GM23338 (cell line): Measurements from ENCODE around the gene KCNJ13. TPM values are rescaled to one million over a fixed set of nuclear protein-coding genes. Genes with fewer than 3 reads are reported as not detected.

ENCODE experiments used
- ATAC-seq: fragments of 200-7000 bp; cut with Tn5 transposase; 3 replicates; pipeline ENCODE4 v1.9.1; 2020
- DNase-seq: peaks from one replicate; pipeline ENCODE4 v3.0.0-alpha.2; 2015; ENCODE audit warnings: low spot score
- H2AFZ ChIP-seq: fragments of 200-600 bp; sonication (generic); 2 replicates; pipeline ENCODE4 v1.8.0; 2016; ENCODE audit warnings: antibody characterized with exemption, mild to moderate bottlenecking, moderate library complexity
- H3F3A ChIP-seq: fragments of 200-600 bp; sonication (generic); replicated peaks from 2 replicates; pipeline ENCODE4 v1.8.0; 2017; ENCODE audit warnings: antibody characterized with exemption, mixed run types, low read depth
- H3K27ac ChIP-seq: fragments of 200-600 bp; sonication (generic); 2 replicates; pipeline ENCODE4 v1.6.1; 2016; ENCODE audit warnings: low read depth
- H3K27me3 ChIP-seq: fragments of 200-600 bp; sonication (generic); 2 replicates; pipeline ENCODE4 v1.8.0; 2016; ENCODE audit warnings: mild to moderate bottlenecking, mixed run types, moderate library complexity; ENCODE audit not compliant: insufficient read depth
- H3K36me3 ChIP-seq: fragments of 200-600 bp; sonication (generic); 2 replicates; pipeline ENCODE4 v1.8.0; 2016; ENCODE audit warnings: mild to moderate bottlenecking; ENCODE audit not compliant: insufficient read depth
- H3K4me1 ChIP-seq: fragments of 200-600 bp; sonication (generic); 2 replicates; pipeline ENCODE4 v1.8.0; 2016; ENCODE audit warnings: mild to moderate bottlenecking, moderate library complexity; ENCODE audit not compliant: insufficient read depth
- H3K4me2 ChIP-seq: fragments of 200-600 bp; sonication (generic); 2 replicates; pipeline ENCODE4 v1.7.1; 2017; ENCODE audit warnings: mixed run types
- H3K4me3 ChIP-seq: fragments of 200-600 bp; sonication (generic); 2 replicates; pipeline ENCODE4 v1.6.1; 2016; ENCODE audit warnings: mixed run types
- H3K79me2 ChIP-seq: fragments of 200-600 bp; sonication (generic); replicated peaks from 2 replicates; pipeline ENCODE4 v1.8.0; 2017; ENCODE audit warnings: mild to moderate bottlenecking; ENCODE audit not compliant: insufficient read depth
- H3K9me2 ChIP-seq: fragments of 200-600 bp; sonication (generic); 2 replicates; pipeline ENCODE4 v1.8.0; 2017; ENCODE audit not compliant: insufficient read depth
- H4K20me1 ChIP-seq: fragments of 200-600 bp; sonication (generic); replicated peaks from 2 replicates; pipeline ENCODE4 v1.8.0; 2017; ENCODE audit warnings: mild to moderate bottlenecking; ENCODE audit not compliant: insufficient read depth
- H3K27ac Mint-ChIP-seq: 2 replicates; pipeline ENCODE4 v1.8.0; 2020; ENCODE audit warnings: inconsistent platforms, mild to moderate bottlenecking, moderate library complexity, mixed read lengths
- H3K27me3 Mint-ChIP-seq: 3 replicates; pipeline ENCODE4 v1.8.0; 2022; ENCODE audit warnings: low read depth, mild to moderate bottlenecking, moderate library complexity, mixed read lengths, inconsistent platforms; ENCODE audit not compliant: insufficient read depth, poor library complexity
- H3K36me3 Mint-ChIP-seq: 3 replicates; pipeline ENCODE4 v1.8.0; 2021; ENCODE audit warnings: low read depth, mild to moderate bottlenecking, inconsistent platforms, moderate library complexity, mixed read lengths
- H3K4me1 Mint-ChIP-seq: 3 replicates; pipeline ENCODE4 v1.8.0; 2020; ENCODE audit warnings: mild to moderate bottlenecking, inconsistent platforms, mixed read lengths
- H3K4me3 Mint-ChIP-seq: 3 replicates; pipeline ENCODE4 v1.8.0; 2021; ENCODE audit warnings: moderate library complexity, mild to moderate bottlenecking, inconsistent platforms, mixed read lengths
- H3K9me3 Mint-ChIP-seq: 3 replicates; pipeline ENCODE4 v1.8.0; 2020; ENCODE audit warnings: moderate library complexity, mild to moderate bottlenecking, inconsistent platforms, mixed read lengths
- CREB1 ChIP-seq: fragments of 250-450 bp; sonication (Bioruptor Pico); IDR thresholded peaks from 2 replicates; pipeline ENCODE4 v1.5.0; 2020; ENCODE audit warnings: low read depth, mild to moderate bottlenecking, moderate library complexity
- CTCF ChIP-seq, 2 experiments: fragments of 200-600 bp in 1 of 2; sonication (generic) in 1 of 2; conservative IDR thresholded peaks; 2 replicates each; pipeline versions ENCODE4 v1.5.1 to v1.6.1; 2016 to 2017; ENCODE audit warnings: antibody characterized with exemption in 2 of 2, low read depth in 2 of 2, mild to moderate bottlenecking in 2 of 2, moderate library complexity in 1 of 2
- ETS1 ChIP-seq: IDR thresholded peaks from 2 replicates; pipeline ENCODE4 v1.6.1; 2016; ENCODE audit warnings: antibody characterized with exemption
- EZH2 ChIP-seq: fragments of 200-600 bp; sonication (generic); IDR thresholded peaks from one replicate; pipeline ENCODE4 v1.8.0; 2017; ENCODE audit warnings: antibody characterized with exemption, mild to moderate bottlenecking, low read depth; ENCODE audit not compliant: unreplicated experiment
- EZH2phosphoT487 ChIP-seq: fragments of 200-600 bp; sonication (generic); IDR thresholded peaks from one replicate; pipeline ENCODE4 v1.8.1; 2018; ENCODE audit warnings: antibody characterized with exemption; ENCODE audit not compliant: unreplicated experiment
- JUNB ChIP-seq: IDR thresholded peaks from one replicate; pipeline ENCODE4 v1.6.1; 2016; ENCODE audit warnings: antibody characterized with exemption; ENCODE audit not compliant: unreplicated experiment
- NANOG ChIP-seq: IDR thresholded peaks from 2 replicates; pipeline ENCODE4 v1.6.1; 2016; ENCODE audit warnings: antibody characterized with exemption, borderline replicate concordance
- POLR2AphosphoS5 ChIP-seq: IDR thresholded peaks from 2 replicates; pipeline ENCODE4 v1.6.1; 2016; ENCODE audit warnings: antibody characterized with exemption, low read depth
- REST ChIP-seq: IDR thresholded peaks from one replicate; pipeline ENCODE4 v1.6.1; 2018; ENCODE audit warnings: antibody characterized with exemption; ENCODE audit not compliant: unreplicated experiment
- STAT1 ChIP-seq: IDR thresholded peaks from one replicate; pipeline ENCODE4 v1.6.1; 2016; ENCODE audit warnings: antibody characterized with exemption; ENCODE audit not compliant: unreplicated experiment
- ZNF114 ChIP-seq: fragments of 250-450 bp; sonication (Bioruptor Pico); IDR thresholded peaks from 2 replicates; pipeline ENCODE4 v1.5.0; 2020; ENCODE audit warnings: mild to moderate bottlenecking, moderate library complexity
- ZNF331 ChIP-seq: fragments of 250-450 bp; sonication (Bioruptor Pico); IDR thresholded peaks from 2 replicates; pipeline ENCODE4 v1.5.0; 2020; ENCODE audit warnings: low read depth, mild to moderate bottlenecking, moderate library complexity
- ZNF462 ChIP-seq: fragments of 250-450 bp; sonication (Bioruptor Pico); IDR thresholded peaks from 2 replicates; pipeline ENCODE4 v1.5.0; 2020; ENCODE audit warnings: mild to moderate bottlenecking, moderate library complexity
- polyA plus RNA-seq: library from polyadenylated mRNA; unstranded; fragments of >200 nt; fragmentation: Nextera tagmentation; extraction: Ambion mirVana; gene quantifications from 2 replicates; pipeline ENCODE4 v1.2.1, GENCODE V29; 2016
- total RNA-seq: library from RNA; depleted of rRNA; stranded (reverse); fragments of >200 nt; shearing (Covaris generic); gene quantifications from 2 replicates; pipeline ENCODE4 v1.2.3, GENCODE V29; 2014

KCNJ13 gene
- total and polyA plus RNA-seq, 2 experiments from 2014 or later, result 0.37 TPM; not detected in 1

GRCh38 chr2:232749331-232749730, 27.0 kb downstream of the KCNJ13 start:
- no peak for DNase-seq
- H3F3A ChIP-seq, result no peaks in the 10 kb centered on the region
- Mint-ChIP-seq H3K36me3 (peaks cover 26% of the 10 kb centered on the region; the same call in 2 of the 3 replicates), H3K9me3 (no peaks in the 10 kb centered on the region), H3K4me3 (no peak overlapping the region), H3K27me3 (peaks cover 3% of the 10 kb centered on the region), H3K4me1 (no peaks in the 10 kb centered on the region), H3K27ac (no peak overlapping the region)
- no peak overlapping the region for H3K27ac ChIP-seq
- no peaks in the 10 kb centered on the region for H3K27me3 ChIP-seq
- no peak for ATAC-seq
- no peaks in the 10 kb centered on the region for H3K79me2 ChIP-seq
- peaks cover 8% of the 10 kb centered on the region; the same call in 1 of the 2 replicates for H4K20me1 ChIP-seq
- TF ChIP-seq ETS1 (no peak), NANOG (no peak), ZNF114 (CRISPR knock-in tag) (no peak), CREB1 (CRISPR knock-in tag) (no peak), STAT1 (no peak), REST (no peak), ZNF331 (CRISPR knock-in tag) (no peak), EZH2 (no peak), ZNF462 (CRISPR knock-in tag) (no peak), EZH2phosphoT487 (no peak), CTCF (conservative IDR thresholded peaks at IDR 0.05; ENCODE audit: low read depth in 2 of 2) (no peak), JUNB (no peak), POLR2AphosphoS5 (no peak)
- H3K4me3 ChIP-seq, result no peak overlapping the region
- H2AFZ ChIP-seq, result no peak overlapping the region
- H3K4me1 ChIP-seq, result no peaks in the 10 kb centered on the region
- H3K36me3 ChIP-seq, result peaks cover 11% of the 10 kb centered on the region
- no peaks in the 10 kb centered on the region for H3K9me2 ChIP-seq
- H3K4me2 ChIP-seq, result no peak overlapping the region
